Measurements from ENCODE around the gene ADIRF.
"Not testable (repeated sequence)": the region's sequence is repeated elsewhere in the genome, so short reads cannot be mapped to it uniquely, and the experiment has no call there.

Gene ADIRF

DNA sequence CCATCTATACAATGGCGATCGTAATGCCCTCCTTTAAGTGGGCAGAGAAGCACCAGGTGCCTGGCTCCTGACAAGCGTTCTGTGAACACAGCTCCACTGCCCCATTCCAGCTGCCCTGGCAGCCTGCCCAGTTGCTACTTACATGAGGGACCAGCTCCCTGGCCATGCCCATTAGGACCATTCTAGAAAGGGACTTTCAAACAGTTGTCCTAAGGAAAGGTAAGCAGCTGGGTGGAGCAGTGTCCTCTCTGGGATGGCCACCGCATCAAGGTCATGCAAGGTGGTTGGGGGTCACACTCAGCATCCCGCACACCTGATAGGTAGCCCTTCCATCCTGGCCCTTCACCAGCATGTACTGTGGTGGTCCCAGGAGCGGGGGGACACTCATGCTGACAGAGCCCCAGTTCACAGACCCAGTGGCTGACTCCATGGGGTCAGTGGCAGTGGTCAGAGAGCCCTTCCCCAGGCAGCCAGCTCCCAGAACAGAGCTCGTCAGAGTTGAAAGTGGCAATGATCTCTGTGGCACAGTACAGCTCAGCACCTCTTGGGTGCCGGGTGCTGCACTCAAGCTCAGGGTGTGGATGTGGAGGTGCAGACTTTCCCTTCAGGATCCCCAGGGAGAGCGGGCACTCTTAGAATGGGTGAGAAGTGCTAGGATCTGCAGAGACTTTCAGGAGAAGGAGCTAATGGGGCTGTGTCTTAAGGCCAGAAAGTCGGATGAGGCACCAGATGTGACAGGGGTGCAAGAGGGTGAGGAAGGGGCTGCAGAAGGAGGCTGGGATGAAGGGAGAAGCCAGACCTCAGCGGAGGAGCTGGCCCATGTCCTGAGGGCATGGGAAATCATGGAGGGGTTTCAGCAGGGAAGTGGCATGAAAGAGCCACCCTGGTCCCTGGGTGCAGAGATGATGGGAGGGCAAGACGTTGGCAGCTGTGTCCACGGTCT lies 21.8 kb upstream of the ADIRF start:
- no peak for DNase-seq

DNA sequence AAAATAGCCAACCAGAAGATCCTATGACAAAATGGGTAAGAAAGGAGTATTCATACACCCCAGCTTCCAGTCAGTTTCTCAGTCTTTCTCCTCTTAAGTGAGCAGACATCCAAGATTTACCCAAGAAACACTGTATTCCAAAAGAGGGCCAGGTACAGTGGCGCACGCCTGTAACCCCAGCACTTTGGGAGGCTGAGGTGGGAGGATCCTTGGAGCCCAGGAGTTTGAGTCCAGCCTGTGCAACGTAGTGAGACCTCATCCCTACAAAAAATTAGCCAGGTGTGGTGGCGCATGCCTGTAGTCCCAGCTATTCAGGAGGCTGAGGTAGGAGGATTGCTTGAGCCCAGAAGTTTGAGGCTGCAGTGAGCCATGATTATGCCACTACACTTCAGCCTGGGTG lies 20.5 kb upstream of the ADIRF start:
- not testable (repeated sequence) for DNase-seq

DNA sequence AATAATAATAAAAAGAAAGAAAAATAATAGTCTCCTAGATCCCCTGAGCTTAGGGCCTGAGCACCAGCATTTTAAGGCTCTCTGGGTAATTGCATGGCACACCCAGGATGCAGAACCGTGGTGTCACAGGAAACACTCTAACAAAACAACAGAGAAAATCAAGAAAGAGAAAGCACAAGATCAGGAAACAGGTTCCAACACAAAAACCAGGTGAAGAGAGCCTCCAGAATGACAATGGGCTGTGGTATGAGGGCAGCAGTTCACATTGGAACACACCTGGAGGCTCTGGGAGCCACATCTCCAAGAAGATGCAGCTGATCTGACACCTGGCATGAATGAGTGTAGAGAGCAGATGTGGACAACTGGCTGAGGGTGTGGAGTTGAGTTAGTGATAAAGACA lies 17.9 kb upstream of the ADIRF start:
- peak in 1 of 5 donors; percentile 59 for DNase-seq

DNA sequence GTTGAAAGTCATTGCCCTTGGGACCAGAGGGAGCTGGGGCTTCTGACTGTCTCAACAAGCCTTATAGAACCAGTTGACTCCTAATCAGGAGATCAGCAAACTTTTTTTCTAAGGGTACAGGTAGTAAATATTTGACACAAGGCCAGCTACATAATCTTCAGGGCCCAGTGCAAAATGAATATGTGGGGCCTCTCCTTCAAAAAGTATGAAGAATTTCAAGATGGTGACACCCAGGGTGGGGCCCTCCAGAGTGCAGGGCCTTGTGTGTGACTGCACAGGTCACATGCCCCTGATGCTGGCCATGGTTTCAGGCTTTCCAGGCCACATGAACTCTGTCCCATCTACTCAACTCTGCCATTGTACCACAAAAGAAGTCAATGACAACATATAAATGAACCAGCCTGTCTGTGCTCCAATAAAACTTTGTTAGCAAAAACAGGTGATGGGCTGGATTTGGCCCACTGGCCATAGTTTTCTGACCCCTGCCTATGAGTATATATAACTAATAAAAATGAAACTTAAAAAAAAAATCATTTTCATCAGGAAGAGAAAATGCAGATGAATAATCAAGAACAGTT lies 17.0 kb upstream of the ADIRF start:
- no peak for DNase-seq

DNA sequence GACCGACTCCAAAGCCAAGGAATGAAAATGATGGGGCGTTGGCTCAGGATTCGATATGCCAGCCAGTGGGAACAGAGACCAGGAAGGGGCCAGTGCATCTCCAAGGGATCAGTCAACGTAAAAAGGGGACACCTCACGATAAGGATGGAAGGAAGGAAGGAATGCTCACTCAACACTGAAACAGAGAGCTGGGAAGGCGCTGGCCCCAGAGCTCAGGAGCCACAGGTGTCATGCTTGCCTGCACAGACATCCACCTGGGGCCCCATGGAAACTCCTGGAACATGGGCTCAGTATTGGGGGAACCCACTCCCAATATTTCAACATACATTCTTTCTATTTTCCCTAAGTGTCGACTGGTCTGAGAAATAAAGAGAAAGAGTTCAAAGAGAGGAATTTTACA lies 16.2 kb upstream of the ADIRF start:
- DNase-seq: no peak

DNA sequence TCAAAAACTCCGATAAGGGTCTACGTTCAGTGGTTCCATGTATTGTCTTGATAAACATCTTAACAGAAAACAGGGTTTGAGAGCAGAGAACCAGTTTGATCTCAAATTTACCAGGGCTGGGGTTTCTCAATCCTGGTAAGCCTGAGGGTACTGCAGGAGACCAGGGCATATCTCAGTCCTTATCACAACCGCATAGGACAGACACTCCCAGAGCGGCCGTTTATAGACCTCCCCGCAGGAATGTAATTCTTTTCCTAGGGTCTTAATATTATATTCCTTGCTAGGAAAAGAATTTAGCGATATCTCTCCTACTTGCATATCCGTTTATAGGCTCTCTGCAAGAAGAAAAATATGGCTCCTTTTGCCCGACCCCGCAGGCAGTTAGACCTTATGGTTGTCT lies 15.6 kb upstream of the ADIRF start:
- DNase-seq: not testable (repeated sequence)

DNA sequence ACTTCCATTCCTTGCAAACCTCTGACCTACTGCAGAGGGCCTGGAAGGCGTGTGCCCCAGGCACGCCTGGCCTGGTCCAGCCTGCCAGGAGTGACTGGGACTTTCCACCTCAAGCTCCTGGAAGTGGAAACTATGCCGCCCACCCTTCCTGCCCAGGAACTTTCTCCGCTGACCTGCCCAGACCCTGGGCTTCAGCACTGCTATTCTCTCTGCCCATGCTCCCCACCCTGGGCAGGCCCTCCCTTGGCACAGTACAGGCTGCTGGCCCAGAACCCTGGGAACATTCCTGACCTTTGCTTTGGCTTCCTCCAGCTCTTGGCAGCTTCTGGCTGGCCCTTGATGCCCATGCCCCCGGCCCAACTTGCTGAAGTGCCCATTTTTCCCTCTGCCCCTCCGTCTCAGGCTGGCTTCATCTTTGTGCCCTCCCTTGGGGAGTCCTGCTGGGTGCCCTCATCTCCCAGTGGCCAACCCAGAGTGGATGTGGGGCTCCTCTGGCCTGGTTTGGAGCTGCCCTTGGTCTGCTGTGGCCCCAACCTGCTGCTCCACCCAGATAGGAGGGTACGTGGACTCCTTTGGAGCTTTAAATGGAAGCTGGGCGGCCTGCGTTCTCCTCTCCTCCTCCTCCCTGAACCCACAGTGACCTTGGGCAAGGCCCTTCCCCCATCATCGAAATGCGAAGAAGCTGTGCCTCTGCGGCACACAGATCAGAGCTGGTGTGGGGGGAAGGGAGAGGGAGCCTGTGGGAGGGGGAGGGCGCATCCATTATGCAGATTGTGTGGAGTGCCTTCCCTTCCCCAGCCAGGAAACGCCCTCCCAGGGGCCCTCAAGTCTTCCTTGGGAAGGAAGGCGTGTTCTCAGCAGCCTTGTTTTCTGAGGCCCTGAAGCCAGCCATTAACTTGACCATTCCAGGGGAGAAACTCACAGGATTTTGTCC lies 14.3 kb upstream of the ADIRF start:
- DNase-seq: no peak

DNA sequence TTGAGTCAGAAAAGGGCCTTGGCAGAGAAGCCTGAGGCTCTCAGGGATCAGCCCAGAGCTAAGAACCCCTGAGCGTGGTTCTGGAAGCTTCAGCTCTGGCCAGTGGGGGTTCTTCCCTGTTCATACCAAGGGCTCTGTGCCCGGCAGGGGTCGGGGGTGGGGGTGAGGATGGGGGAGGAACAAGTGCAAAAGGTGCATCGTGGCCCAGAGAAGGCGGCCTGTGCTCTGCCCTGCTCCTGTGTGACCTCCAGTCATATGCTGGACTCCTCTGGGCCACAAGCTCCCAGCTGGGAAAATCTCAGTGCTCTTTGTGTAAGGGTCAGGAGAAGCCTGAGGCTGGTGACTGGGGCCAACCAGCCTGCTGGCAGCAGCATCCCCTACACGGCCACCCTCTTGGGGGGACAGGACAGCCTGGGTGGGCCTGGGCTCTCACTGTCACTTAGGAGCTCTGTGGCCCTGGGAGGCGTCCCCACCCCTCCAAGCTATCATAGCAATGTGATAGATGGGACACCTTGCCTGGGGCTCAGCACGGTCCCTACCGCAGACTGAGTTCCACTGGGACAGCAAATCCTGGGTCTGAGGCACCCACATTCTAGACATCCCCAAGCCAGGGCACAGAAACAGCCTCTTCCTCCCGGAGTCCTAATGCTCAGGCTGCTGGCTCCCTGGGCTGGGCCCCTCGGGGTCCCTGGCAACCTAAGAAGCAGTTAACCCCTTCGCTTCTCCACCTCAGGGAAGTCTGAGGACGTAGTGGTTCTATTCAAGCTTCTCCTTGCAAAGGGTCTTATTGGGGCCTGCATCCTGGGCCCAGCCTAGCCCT lies 13.4 kb upstream of the ADIRF start:
- DNase-seq: no peak

DNA sequence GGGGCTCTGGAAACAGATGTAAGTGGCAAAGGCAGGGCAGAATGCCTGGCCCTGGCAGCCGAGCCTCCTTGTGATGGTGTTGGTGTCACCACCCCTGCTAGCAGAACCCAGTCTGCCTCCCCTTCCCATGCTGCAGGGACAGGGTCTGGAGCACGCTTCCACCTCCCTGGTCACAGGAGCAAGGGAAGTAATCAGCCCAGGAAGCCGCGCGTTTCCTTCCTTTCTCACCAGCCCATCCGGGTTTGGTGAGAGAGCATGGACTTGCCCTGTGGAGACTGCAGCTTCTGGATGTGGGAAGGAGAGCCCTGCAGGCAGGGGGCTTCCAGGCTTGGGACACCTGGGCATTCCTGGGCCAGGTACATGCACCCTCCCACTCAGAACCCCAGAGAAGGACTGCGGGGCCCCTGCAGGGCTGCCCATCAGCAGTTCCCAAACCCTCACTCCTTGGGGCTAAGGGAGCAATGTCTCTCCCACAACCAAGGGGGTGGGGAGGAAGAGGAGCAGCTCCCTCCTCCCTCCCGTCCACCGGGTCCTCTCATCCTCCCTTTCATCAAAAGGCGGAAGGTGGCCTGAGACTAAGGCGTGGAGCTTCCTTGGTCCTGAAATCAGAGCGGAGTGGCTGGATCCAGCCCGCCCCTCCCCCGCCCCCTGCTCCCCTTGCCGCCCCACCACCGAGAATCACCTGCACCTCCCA lies 12.6 kb upstream of the ADIRF start:
- DNase-seq: no peak

DNA sequence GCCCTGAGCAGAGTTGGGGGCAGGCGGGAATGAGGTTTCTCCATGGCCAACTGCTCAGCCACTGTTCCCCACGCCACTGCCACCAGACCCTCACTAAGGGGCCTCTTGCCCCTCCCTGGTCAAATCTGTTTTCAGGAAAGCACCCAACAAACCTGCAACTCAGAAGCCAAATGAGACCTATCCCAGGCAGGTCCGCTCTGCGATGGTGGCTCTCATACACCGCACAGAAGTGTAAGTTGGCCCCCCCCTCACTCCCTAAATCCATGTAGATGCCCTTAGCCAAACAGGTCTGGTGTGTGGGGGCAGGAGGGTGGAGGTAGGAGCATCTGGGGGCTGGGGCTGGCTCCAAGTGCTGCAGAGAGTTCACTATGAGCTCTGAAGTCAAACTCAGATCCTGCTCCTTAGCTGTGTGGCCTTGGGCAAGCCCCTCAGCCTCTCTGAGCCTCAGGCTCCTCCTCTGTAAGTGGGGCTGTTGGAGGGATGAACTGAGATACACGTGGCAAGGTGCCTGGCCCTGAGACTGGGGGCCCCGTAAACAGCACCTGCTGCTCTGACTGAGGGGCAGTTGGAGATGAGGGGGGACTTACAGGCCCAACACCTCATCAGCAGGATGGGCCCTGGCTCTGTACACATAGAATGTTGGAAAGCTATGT lies 12.0 kb upstream of the ADIRF start:
- no peak for DNase-seq

DNA sequence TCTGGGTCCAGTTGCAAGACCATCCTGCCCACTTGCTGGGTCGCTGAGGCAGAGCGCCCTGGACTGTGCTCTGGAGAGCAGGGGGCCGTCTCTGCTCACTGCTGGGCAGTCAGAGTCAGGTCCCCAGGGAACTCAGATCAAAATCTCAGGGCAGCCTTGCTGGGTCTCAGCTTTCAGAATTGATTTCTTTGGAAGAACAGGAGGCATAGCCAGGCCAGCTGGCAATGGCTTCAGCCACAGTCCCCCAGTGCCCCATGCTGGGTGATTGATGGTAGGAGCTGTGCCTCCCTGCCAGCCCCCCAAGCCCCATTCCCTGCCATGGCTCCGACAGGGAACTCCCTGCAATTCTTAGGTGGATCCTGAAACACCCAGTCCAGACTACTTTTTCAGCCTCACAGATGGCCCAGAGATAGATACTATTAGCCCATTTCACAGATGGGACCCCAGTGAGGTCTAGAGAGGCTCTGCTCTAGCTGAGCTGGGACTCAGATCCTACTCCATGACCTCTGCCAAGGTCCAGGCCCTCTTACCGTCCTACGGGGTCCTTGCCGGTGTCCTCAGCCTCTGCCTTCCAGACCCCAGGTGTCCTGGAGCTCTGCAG lies 11.3 kb upstream of the ADIRF start:
- DNase-seq: no peak

DNA sequence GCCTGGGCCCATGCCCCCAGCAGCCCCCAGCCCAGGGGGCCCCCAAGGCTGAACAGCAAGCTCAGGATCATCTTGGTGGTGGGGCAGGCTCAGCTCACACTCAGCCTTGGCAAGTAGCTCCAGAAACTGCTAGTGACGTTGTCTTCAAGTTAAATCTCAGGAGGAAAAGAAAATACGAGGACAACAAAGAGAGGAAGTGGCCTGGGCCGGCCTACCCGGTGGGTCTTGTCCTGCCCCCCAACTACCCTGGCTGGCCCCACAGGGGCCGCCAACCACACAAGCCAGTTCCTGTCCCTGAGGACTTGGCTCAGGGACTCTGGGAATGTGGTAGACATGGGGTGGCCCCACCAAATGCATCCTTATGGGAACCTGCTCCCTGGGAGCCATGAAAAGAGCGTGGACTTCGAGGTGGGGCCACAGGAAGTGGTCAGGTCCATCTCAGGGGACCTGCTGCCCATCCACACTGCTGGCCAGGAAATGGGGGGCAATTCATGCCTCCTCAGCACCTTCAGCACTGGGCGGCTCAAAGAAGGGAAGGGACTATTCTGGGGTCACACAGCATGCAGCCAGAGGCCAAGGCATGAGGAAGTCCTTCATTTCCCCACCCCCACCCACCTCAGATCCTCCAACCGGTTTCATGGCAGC lies 10.7 kb upstream of the ADIRF start, which contains the start of gene MMRN2:
Gene MMRN2 (minus strand): TSS at position 145 of the 645 bp plus-strand sequence. CDS start 74 bp downstream, at position 71.
- no peak for DNase-seq

DNA sequence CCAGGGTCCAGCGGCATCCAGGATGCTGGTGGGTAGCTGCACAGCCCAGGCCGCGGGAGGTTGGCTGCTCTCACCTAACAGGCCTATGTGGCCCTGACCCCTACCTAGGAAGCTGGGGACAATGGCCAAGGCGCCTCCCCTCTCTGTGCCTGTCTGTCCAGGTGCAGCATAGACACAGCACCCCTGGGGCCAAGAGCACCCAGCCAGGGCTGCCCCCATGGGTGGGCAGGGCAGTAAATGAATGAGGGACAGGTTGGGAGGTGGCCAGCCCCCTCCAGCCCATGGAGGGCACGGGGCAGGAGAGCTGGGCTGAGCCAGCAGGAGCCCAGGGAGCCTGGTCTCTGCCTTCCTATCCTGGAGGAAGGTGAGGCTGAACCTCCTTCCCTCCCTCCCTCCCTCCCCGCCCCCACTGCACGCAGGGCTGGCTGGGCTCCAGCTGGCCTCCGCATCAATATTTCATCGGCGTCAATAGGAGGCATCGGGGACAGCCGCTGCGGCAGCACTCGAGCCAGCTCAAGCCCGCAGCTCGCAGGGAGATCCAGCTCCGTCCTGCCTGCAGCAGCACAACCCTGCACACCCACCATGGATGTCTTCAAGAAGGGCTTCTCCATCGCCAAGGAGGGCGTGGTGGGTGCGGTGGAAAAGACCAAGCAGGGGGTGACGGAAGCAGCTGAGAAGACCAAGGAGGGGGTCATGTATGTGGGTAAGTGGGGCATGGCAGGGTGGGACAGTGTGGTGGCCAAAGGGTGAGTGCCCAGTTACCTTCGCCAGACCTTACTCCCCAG lies 10.0 kb upstream of the ADIRF start, which contains the start of gene SNCG:
Gene SNCG (plus strand): TSS at position 484 of the 785 bp plus-strand sequence. CDS start 99 bp downstream, at position 583.
- no peak for DNase-seq

DNA sequence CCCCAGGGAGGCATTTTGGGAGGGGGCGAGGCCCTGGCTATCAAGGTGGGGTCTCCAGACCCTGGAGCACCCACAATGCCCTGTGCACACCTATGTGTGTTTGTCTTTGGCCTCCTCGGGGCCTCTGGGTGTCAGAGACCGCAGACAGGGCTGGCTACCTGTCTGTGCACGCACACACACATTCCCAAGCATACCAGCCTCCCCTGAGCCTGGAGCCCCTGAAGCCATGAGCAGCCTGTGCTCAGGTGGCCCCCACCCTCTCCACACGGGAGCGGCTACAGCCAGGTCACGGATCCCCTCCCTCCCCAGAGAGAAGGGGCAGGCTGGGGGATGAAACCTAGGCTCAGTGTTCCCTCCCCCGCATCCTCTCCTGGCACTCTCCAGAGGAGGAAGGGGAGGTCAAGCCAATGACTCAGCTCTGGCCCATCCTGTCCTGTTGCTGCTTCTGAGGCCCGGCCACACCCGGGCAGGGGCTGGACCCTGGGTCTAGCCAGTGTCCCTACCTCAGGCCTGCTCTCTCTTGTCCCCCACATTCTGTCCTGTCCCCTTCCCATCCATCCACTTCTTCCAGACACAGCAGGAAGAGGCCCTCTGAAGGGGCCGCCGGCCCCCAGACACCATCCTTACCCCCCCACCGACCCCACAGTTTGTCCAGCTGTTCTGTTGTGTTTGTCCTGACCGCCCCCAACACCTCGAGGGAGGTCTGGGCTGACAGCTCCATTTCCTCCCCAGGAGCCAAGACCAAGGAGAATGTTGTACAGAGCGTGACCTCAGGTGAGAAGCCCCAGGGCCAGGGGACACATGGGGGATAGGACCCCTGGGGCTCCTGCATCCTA lies 9.2 kb upstream of the ADIRF start:
- no peak for DNase-seq

DNA sequence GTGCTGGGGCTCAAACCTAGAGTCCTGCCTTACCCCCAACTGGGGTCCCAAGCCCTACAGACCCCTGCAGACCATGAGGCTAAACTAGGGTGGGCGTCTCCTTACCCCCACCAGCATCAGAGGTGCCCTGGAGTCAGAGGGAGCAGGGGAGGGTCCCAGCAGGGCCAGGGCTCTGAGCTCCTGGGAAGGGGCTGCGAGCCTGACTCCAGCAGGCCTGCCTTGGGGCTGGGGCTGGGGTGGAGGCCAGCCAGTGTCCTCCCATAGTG lies 8.6 kb upstream of the ADIRF start:
- no peak for DNase-seq

DNA sequence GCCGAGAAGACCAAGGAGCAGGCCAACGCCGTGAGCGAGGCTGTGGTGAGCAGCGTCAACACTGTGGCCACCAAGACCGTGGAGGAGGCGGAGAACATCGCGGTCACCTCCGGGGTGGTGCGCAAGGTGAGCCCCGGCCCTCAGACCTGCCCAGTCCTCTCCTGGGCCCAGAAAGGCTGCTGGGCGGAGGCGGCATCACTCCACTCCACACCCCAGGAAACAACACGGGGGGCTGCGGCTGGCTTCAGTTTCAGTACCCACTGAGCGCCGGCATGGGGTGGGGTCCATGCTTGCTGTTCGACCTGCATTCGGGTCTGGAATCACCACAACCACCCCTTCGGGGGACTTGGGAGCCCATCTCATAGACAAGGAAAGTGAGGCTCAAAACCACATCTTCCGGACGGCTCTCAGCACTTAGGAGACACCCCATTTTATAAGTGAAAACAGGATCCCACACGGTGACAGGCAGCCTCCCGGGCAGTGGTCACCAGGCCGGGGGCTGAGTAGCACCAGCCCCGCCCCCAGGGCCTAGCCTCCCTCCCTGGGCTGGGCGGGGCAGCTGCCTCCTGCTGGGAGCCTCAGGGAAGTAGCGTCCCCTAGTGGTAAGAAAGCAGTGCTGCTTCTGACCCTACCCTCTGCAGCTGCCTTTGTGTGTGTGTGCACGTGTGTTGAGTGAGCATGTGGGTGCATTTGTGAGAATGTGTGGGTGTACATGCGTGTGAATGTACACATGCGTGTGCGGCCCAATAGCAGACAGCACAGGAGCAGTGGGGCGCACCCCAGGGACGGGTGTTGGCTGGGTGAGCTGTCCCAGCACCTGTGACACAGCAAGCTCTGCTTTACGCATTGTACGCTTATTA lies 8.0 kb upstream of the ADIRF start:
- peak in 3 of 5 donors; percentile 25 to 64 (median 28) for DNase-seq

DNA sequence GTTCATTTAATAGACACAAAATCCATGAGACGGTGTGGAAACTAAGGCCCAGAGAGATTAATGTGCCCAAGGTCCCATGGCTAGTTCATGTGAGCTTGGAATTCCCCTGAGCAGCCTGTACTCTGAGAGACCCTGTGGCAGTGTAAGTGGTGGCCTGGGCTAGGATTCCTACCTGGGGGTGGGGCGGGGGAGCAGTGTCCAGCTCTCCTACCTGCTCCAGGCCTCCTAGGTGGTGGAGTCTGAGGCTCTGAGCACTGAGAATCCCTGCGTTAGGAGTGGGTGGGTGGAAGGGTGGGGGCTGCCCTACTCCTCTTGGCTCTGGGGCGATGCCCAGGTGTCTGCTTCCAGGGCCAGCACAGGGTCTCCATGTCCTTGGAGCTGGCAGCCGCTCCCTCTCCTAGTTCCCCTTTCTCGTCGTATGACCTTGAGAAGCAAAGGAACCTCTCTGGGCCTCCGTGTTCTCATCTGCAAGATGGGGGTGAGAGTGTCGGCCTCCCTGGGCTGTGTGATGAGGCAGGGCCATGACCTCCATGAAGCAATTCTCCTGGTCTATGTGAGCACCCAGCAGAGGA lies 7.3 kb upstream of the ADIRF start:
- no peak for DNase-seq
